SW480 (cell line): ENCODE results near the gene ODAM.
"Not testable (repeated sequence)": the region's sequence is repeated elsewhere in the genome, so short reads cannot be mapped to it uniquely, and the experiment has no call there.

Source experiments
- DNase-seq: peaks from one replicate; pipeline ENCODE4 v3.0.0-alpha.2; 2016; ENCODE audit warnings: low spot score

The ODAM gene

GRCh38 chr4:70221818-70222217, 26.3 kb downstream of the ODAM start:
- not testable (repeated sequence) for DNase-seq

GRCh38 chr4:70225824-70226223, 30.3 kb downstream of the ODAM start, which contains the start of gene FDCSP:
TSS of gene FDCSP (plus strand) at chr4:70226124. CDS start at chr4:70231195, 5,071 bp downstream.
- DNase-seq, result no peak

GRCh38 chr4:70236125-70236524, 40.6 kb downstream of the ODAM start:
- DNase-seq, result no peak

GRCh38 chr4:70239131-70239883, 43.8 kb downstream of the ODAM start:
- DNase-seq, result no peak

- DNase-seq, result no peak
Measured at GRCh38 chr4:70239884-70240591, 44.5 kb downstream of the ODAM start.

- not testable (repeated sequence) for DNase-seq
Measured at GRCh38 chr4:70242297-70242696, 46.8 kb downstream of the ODAM start, which contains the start of gene CSN3. TSS of gene CSN3 (plus strand) at chr4:70242597. CDS start at chr4:70244820, 2,223 bp downstream.

- no peak for DNase-seq
Measured at GRCh38 chr4:70243091-70243490, 47.6 kb downstream of the ODAM start.

GRCh38 chr4:70251250-70251944, 55.9 kb downstream of the ODAM start:
- no peak for DNase-seq

- no peak for DNase-seq
Measured at GRCh38 chr4:70251945-70252277, 56.4 kb downstream of the ODAM start.
